Fibroblast of the conjunctiva (primary cell): ENCODE data around the gene PLPPR3.

Source experiments
- DNase-seq: peaks from one replicate; pipeline ENCODE4 v3.0.0-alpha.2; 2010; ENCODE audit warnings: low read depth

PLPPR3 gene

DNA sequence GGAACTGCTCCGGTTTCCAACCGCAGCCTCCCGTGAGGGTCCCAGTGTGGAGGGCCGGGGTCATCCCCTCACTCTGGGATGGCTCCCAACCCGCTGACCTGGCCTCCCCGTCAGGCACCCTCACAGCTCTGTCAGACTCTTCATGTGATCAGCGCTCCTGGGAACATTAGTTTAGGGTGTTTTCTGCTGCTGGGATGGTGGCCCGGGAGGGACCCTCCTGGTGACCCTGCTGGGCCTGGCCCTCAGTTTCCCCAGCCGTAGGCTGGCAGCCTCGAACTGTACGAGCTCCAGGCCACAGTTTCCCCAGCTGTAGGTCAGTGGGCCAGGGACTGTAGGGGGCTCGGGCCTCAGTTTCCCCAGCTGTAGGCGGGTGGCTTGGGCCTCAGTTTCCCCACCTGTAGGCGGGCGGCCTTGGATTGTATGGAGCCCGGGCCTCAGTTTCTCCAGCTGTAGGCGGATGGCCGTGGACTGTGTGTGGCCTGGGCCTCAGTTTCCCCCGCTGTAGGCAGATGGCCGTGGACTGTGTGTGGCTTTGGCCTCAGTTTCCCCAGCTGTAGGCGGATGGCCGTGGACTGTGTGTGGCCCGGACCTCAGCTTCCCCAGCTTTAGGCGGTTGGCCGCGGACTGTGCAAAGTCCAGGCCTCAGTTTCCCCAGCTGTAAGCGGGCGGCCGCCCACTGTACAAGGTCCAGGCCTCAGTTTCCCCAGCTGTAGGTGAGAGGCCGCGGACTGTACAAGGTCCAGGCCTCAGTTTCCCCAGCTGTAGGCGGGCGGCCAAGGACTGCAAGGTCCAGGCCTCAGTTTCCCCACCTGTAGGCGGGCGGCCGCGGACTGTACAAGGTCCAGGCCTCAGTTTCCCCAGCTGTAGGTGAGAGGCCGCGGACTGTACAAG lies 25.8 kb downstream of the PLPPR3 start:
- DNase-seq: no peak

DNA sequence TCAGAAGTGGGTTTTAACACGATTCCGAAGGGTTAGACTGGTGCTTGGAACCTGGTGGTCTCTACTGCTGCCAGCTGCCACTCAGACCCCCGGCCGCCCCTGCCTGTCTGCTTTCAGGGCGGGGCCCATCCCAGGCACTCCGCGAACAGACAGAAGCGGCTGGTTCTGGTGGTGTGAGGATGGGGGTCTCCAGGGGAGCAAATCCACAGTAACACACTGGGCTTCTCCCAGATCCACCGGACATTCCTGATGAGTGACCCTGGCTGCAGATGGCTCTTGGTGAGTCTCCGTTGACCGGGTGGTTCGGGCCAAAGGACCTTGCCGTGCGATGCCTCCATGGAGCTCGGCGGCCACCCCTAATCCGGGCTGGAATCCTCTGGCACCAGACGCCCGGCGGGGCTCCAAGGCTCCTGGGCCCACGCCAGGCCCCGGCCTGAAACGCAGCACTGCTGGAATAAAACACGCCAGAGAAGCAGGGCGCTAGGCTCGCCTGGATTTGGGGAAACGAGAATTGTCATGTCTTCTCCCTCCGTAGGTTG lies 26.6 kb downstream of the PLPPR3 start:
- no peak for DNase-seq

- DNase-seq: no peak
These were observed 27.9 kb downstream of the PLPPR3 start for GRCh38 chr19:793806-794205.

DNA sequence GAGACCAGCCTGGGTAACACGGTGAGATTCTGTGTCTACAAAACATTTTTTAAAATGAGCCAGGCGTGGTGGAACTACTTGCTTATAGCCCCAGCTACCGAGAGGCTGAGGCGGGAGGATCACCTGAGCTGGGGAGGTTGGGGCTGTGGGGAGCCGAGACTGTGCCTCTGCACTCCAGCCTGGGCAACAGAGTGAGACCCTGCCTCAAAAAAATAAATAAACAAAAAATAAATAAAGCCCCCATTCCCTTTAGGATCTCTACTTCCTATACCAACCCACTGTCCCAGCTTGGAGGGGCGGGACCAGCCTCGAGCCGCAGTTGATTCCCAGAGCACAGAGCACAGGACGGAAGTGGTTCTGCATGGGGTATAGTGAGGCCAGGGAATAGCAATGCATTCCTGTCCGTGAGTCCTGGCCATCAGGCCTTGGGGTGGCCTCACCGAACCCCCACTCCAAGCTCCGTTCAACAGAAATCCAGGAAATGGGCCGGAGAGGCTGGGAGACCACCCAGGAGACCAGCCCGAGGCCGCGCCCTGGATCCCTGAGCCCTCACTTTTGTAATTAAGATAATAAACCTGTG lies 29.4 kb downstream of the PLPPR3 start:
- no peak for DNase-seq

DNA sequence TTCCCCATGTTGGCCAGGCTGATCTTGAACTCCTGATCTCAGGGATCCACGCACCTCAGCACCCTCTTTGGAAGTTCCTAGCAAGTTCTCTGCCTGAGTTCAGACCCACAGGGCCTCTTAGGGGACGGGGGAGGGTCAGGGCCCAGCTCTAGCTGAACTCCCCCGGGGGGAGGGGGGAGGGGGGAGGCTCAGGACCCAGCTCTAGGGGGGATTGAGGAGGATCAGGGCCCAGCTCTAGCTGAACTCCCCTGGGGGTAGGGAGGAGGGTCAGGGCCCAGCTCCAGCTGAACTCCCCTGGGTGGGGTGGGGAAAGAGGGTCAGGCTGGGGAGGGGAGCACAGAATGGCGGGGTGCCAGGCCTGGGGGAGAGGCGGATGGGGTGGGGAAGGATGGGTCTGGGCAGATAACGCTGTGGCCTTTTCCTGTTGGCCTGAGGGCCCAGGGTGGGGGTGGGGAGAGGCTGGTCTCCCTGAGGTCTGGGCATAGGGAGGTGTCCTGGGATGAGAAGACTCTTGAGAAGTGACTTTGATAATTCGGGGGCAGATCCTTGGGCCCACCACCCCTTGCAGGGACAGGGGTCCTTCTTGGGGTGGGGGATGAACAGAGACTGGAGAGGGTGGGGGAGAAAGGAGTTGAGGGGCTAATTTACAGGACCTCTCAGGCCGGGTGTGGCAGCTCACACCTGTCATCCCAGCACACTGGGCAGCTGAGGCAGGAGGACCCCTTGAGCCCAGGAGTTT lies 30.0 kb downstream of the PLPPR3 start:
- no peak for DNase-seq

DNA sequence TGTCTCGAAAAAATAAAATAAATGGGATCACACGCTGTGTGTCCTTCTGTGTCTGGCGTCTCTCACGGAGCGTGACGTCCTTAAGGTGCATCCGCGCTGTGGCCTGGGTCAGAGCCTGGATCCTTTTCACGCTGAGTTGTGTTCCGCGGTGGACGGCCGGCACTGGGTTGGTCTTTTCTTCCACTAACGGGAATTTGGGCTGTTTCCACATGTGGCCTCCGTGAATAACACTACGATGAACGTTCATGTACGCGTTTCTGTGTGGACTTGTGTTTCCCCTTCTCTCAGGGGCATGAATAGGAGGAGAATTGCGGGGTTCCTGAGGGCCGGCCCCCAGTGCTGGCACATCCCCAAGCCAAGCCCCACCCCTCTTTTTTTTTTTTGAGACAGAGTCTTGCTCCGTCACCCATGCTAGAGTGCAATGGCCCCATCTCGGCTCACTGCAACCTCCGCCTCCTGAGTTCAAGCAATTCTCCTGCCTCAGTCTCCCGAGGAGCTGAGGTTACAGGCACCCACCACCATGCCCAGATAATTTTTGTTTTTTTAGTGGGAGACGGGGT lies 30.7 kb downstream of the PLPPR3 start:
- DNase-seq: no peak

GRCh38 chr19:789701-790060 lies 32.1 kb downstream of the PLPPR3 start:
- DNase-seq: no peak

DNA sequence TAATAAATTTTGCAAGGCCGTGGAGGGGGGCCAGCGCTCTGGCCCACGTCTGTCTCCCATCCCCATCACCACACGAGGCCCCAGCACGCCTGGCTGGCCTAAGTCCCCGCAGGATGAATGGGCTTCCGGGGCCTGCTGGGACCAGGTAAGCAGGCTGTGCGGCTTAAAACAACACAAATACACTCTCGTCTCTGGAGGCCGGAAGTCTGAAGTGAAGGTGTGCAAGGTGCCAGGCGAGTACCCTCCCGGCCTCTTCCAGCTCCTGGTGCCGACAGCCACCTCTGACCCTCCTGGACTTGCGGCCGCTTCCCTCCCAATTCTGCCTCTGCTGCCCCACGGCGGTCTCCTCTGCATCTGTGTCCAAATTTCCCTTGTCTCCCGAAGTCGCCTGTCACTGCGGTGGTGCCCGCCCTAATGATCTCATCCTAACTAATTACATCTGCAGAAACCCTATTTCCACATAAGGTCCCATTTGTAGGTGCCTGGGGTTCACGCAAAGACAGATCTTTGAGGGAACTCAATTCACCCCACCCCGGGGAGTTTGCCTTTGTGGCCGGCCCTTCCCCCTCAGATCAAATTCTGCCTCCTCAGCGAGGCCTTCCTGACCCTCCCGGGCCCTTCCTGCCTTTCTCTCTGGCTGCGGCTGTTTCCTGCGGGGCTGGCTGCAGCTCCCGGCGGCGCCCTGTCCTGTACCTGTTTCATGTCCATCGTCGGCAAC lies 32.6 kb downstream of the PLPPR3 start:
- DNase-seq: no peak

- DNase-seq: no peak
These were observed 33.1 kb downstream of the PLPPR3 start for GRCh38 chr19:788686-788982.

DNA sequence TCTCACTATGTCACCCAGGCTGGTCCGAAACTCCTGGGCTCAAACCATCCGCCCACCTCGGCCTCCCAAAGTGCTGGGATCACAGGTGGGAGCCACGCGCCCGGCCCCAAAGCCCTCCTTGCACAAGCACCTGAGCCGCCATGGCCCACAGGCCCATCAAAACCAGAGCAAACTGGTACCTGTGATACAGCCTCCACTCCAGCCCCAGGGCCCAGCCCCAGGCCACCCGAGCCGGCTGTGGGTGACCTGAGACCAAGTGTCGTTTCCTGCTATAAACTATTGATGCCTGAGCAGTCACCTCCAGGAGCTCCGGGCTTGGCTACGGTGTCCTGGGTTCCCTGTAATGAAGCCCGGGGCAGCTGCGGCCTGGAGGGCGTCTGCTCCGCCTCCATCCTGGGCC lies 34.2 kb downstream of the PLPPR3 start:
- no peak for DNase-seq

DNA sequence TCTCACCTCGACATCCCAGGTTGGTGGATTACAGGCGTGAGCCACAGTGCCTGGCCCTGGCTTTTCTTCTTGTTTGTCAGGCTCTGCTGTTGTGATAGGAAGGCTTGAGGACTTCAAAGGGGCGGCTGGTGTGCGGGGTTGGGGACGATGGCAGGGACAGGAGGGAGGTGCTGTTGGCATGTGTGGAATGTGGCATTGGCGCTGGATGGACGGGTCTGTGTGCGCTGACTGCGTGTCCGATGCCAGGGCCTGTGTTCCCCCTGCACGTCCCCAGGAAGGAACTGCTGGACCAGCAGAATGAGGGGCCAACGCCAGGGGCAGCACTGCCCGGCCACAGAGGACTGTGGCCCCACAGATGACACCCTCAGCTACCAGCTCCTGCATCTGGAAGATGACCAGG lies 37.2 kb downstream of the PLPPR3 start:
- no peak for DNase-seq

DNA sequence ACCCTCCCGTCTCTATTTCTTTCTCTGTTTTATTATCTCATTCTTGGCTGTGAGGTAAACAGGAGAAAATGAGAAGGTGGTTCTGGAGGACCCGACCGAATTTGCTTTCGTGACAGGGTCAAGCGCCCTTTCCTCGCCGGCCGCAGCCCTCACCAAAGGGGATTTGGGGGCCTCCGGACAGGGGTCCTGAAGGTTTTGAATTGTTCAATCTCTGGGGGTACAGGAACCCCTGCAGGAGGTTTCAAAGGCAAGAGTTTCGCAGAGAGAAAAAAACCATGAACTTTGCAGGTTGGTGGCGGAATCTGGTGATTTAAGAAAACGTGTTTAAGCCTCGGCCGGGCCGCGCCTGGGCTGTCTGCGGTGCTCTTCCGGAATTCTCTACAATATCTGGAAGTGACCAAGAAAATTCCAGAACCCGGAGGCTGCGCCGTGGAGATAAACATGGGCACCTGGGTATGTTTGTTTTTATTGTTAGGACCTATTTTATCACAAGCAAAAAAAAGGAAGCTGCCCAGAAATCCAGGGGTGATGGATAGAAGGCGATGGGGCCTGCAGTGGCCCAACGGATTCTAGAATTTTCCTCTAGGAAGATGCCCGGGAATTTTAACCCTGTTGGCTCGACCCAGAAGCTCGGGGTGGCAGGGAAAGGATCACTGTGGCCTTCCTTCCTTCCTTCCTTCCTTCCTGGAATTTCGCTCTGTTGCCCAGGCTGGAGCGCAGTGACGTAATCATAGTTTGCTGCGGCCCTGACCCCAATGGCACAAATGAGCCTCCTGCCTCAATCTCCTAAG lies 38.7 kb downstream of the PLPPR3 start:
- DNase-seq: no peak

GRCh38 chr19:782185-782877 lies 39.4 kb downstream of the PLPPR3 start:
- DNase-seq: no peak

- DNase-seq: no peak
These were observed 40.0 kb downstream of the PLPPR3 start for GRCh38 chr19:781800-782184.

DNA sequence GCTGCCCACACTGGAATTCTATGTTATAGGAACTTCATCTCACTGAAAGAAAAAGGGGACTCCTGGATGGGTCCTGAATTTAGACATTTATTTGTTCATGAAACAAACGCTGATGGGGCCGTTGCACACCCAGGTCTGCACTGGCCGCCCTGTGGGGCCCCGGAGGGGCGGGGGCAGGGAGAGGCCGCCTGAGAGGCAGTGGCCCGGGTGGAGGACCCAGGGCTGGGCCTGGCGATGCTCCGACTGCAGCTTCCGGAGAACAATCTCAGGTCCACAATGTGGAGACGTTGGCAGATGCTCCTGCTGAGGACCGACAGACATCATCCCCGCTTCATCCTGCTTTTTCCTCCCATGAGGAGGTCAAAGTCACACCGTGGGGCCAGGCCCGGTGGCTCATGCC lies 40.8 kb downstream of the PLPPR3 start:
- DNase-seq: no peak

GRCh38 chr19:778910-779653 lies 42.7 kb downstream of the PLPPR3 start:
- peak; percentile 84 for DNase-seq

DNA sequence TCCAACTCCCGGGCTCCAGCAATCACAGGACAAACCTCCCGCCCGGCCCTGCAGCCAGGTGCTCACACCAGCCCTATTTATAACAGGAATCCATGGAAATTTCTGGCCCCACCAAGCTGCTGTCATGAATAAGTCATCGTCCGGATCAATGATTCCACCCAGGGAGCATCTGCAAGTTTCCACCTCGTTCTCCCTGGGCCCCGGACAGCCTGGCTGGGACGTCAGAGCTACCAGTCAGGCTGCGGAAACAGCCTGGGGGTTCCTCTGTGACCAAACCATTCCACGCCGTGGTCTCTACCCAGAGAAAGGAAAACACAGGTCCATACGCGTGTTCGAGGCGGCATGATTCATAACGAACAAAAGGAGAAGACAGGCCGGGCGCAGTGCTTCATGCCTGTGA lies 45.2 kb downstream of the PLPPR3 start:
- DNase-seq: no peak

- no peak for DNase-seq
These were observed 48.9 kb downstream of the PLPPR3 start for GRCh38 chr19:772730-773436.

GRCh38 chr19:772063-772462 lies 49.7 kb downstream of the PLPPR3 start:
- no peak for DNase-seq
